DND-41 (cell line): ENCODE measurements around the gene BOLA2B.

Experiments
- ATAC-seq: fragments of 200-7000 bp; cut with Tn5 transposase; 3 replicates; pipeline ENCODE4 v1.9.1; 2021; ENCODE audit warnings: low read depth; ENCODE audit not compliant: insufficient read depth
- DNase-seq: peaks from one replicate; pipeline ENCODE4 v3.0.0-alpha.2; 2020
- H2AFZ ChIP-seq: 2 replicates; pipeline ENCODE4 v1.6.0; 2012; ENCODE audit warnings: low read depth, low read length
- H3K27ac ChIP-seq: 2 replicates; pipeline ENCODE4 v1.5.1; 2012; ENCODE audit warnings: low read length, inconsistent platforms
- H3K27me3 ChIP-seq: fragments of 200-600 bp; sonication (generic); 2 replicates; pipeline ENCODE4 v1.6.0; 2012; ENCODE audit warnings: low read length, mild to moderate bottlenecking, inconsistent platforms; ENCODE audit not compliant: insufficient read depth, poor library complexity
- H3K36me3 ChIP-seq: 2 replicates; pipeline ENCODE4 v1.5.1; 2012; ENCODE audit warnings: low read length, inconsistent platforms; ENCODE audit not compliant: insufficient read depth
- H3K4me1 ChIP-seq: 2 replicates; pipeline ENCODE4 v1.5.1; 2012; ENCODE audit warnings: mild to moderate bottlenecking, low read length; ENCODE audit not compliant: insufficient read depth
- H3K4me2 ChIP-seq: 2 replicates; pipeline ENCODE4 v1.6.0; 2012; ENCODE audit warnings: mild to moderate bottlenecking, moderate library complexity, low read length, inconsistent platforms; ENCODE audit not compliant: insufficient read depth
- H3K4me3 ChIP-seq, 2 experiments: fragments of 200-600 bp in 1 of 2; shearing (Covaris generic) in 1 of 2; 2 replicates each; pipeline ENCODE4 v1.5.1; 2012 to 2016; ENCODE audit warnings: inconsistent platforms in 2 of 2, low read length in 2 of 2, mild to moderate bottlenecking in 2 of 2, low read depth in 1 of 2, moderate library complexity in 1 of 2
- H3K79me2 ChIP-seq: 2 replicates; pipeline ENCODE4 v1.6.0; 2012; ENCODE audit warnings: low read length, inconsistent platforms; ENCODE audit not compliant: insufficient read depth
- H3K9ac ChIP-seq: 2 replicates; pipeline ENCODE4 v1.6.0; 2012; ENCODE audit warnings: low read depth, mild to moderate bottlenecking, inconsistent platforms, low read length, moderate library complexity
- H3K9me3 ChIP-seq: 2 replicates; pipeline ENCODE4 v1.5.1; 2012; ENCODE audit warnings: low read length, moderate library complexity, mild to moderate bottlenecking, inconsistent platforms; ENCODE audit not compliant: insufficient read depth, severe bottlenecking
- H4K20me1 ChIP-seq: 2 replicates; pipeline ENCODE4 v1.6.0; 2012; ENCODE audit warnings: low read length; ENCODE audit not compliant: insufficient read depth
- EZH2 ChIP-seq: IDR thresholded peaks from 3 replicates; pipeline ENCODE4 v1.6.1; 2012; ENCODE audit warnings: borderline replicate concordance, low read depth, mild to moderate bottlenecking, moderate library complexity, low read length, inconsistent platforms; ENCODE audit not compliant: severe bottlenecking
- TF ChIP-seq, protein P1 (sequence below): IDR thresholded peaks from 2 replicates; pipeline ENCODE4 v1.5.1; 2012; ENCODE audit warnings: borderline replicate concordance, low read length, moderate library complexity, mild to moderate bottlenecking; ENCODE audit not compliant: poor library complexity, severe bottlenecking; ENCODE audit errors: extremely low read depth

The BOLA2B gene

DNA sequence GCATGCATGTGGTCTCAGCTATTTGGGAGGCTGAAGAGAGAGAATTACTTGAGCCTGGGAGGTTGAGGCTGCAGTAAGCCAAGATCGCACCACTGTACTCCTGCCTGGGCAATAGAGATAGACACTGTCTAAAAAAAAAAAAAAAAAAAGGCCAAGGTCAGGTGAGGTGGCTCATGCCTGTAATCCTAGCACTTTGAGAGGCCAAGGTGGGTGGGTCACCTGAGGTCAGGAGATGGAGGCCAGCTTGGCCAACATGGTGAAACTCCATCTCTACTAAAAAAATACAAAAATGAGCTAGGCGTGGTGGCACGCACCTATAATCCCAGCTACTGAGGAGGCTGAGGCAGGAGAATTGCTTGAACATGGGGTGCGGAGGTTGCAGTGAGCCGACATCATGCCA, 38.3 kb downstream of the BOLA2B start:
- Histone ChIP-seq H3K27ac (no peak overlapping the region), H3K27me3 (no peaks in the 10 kb centered on the region), H3K9ac (no peak overlapping the region), H3K9me3 (no peaks in the 10 kb centered on the region), H3K4me2 (no peak overlapping the region), H2AFZ (no peak overlapping the region), H3K4me3 (no peak overlapping the region), H3K4me1 (no peaks in the 10 kb centered on the region), H4K20me1 (no peaks in the 10 kb centered on the region), H3K36me3 (no peaks in the 10 kb centered on the region), H3K79me2 (no peaks in the 10 kb centered on the region)
- ATAC-seq = no peak
- TF ChIP-seq, protein P1, sequence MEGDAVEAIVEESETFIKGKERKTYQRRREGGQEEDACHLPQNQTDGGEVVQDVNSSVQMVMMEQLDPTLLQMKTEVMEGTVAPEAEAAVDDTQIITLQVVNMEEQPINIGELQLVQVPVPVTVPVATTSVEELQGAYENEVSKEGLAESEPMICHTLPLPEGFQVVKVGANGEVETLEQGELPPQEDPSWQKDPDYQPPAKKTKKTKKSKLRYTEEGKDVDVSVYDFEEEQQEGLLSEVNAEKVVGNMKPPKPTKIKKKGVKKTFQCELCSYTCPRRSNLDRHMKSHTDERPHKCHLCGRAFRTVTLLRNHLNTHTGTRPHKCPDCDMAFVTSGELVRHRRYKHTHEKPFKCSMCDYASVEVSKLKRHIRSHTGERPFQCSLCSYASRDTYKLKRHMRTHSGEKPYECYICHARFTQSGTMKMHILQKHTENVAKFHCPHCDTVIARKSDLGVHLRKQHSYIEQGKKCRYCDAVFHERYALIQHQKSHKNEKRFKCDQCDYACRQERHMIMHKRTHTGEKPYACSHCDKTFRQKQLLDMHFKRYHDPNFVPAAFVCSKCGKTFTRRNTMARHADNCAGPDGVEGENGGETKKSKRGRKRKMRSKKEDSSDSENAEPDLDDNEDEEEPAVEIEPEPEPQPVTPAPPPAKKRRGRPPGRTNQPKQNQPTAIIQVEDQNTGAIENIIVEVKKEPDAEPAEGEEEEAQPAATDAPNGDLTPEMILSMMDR = no peak
- no peak for TF ChIP-seq EZH2
- no peak for DNase-seq

DNA sequence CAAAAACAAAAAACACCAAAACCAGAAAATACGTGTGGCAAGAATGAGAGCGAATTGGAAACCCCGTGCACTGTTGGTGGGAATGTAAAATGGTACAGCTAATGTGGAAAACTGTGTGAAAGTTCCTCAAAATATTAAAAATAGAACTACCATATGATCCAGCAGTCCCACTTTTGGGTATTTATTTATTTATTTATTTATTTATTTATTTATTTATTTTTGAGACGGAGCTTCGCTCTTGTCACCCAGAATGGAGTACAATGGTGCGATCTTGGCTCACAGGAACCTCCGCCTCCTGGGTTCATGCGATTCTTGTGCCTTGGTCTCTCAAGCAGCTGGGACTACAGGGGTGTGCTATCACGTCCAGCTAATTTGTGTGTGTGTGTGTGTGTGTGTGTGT, 40.9 kb downstream of the BOLA2B start:
- H3K4me3 ChIP-seq = no peak overlapping the region
- ATAC-seq (no peak), DNase-seq (no peak)
- H3K4me1 ChIP-seq = no peaks in the 10 kb centered on the region
- H3K27me3 ChIP-seq = no peaks in the 10 kb centered on the region
- no peaks in the 10 kb centered on the region for H3K36me3 ChIP-seq
- H3K27ac ChIP-seq = no peak overlapping the region
- H3K79me2 ChIP-seq = no peaks in the 10 kb centered on the region
- no peak overlapping the region for H3K9ac ChIP-seq
- H3K9me3 ChIP-seq = peaks cover 10% of the 10 kb centered on the region
- no peaks in the 10 kb centered on the region for H4K20me1 ChIP-seq
- no peak overlapping the region for H3K4me2 ChIP-seq
- TF ChIP-seq, protein P1 = no peak
- TF ChIP-seq EZH2 = no peak
- no peak overlapping the region for H2AFZ ChIP-seq

DNA sequence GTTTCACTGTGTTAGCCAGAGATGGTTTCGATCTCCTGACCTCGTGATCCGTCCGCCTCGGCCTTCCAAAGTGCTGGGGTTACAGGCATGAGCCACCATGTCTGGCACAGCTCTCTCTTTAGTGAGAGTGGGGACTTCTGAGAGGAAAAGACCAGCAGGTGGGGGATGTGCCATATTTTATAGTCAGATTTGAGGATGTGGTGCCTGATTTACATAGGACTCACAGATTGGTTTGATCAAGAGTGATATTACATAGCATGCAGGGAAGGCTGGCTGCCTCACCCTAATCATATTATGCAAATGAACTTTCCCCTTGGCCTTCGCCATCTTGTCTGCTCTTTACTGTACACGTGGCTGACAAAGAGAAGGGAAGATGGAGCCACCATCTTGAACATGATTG, 42.4 kb downstream of the BOLA2B start:
- H3K4me2 ChIP-seq = no peak overlapping the region
- H3K4me3 ChIP-seq = no peak overlapping the region
- no peak for TF ChIP-seq EZH2
- TF ChIP-seq, protein P1 = no peak
- no peak for DNase-seq
- H3K4me1 ChIP-seq = no peaks in the 10 kb centered on the region
- no peak overlapping the region for H2AFZ ChIP-seq
- no peaks in the 10 kb centered on the region for H3K36me3 ChIP-seq
- H3K27ac ChIP-seq = no peak overlapping the region
- no peak for ATAC-seq
- no peaks in the 10 kb centered on the region for H3K79me2 ChIP-seq
- peaks cover 10% of the 10 kb centered on the region for H3K9me3 ChIP-seq
- no peak overlapping the region for H3K9ac ChIP-seq
- no peaks in the 10 kb centered on the region for H3K27me3 ChIP-seq
- H4K20me1 ChIP-seq = no peaks in the 10 kb centered on the region
